GM23248 (cell line): ENCODE measurements around the gene LUM.

Experiments used
- EZH2 ChIP-seq: fragments of 200-600 bp; sonication (generic); IDR thresholded peaks from 2 replicates; pipeline ENCODE4 v1.6.1; 2018; ENCODE audit warnings: antibody characterized with exemption, mild to moderate bottlenecking; ENCODE audit not compliant: insufficient read depth, poor library complexity, severe bottlenecking
- EZH2phosphoT487 ChIP-seq: fragments of 200-600 bp; sonication (generic); IDR thresholded peaks from 2 replicates; pipeline ENCODE4 v1.6.1; 2018; ENCODE audit warnings: antibody characterized with exemption, moderate library complexity, mild to moderate bottlenecking, low read depth; ENCODE audit not compliant: insufficient read depth

DNA sequence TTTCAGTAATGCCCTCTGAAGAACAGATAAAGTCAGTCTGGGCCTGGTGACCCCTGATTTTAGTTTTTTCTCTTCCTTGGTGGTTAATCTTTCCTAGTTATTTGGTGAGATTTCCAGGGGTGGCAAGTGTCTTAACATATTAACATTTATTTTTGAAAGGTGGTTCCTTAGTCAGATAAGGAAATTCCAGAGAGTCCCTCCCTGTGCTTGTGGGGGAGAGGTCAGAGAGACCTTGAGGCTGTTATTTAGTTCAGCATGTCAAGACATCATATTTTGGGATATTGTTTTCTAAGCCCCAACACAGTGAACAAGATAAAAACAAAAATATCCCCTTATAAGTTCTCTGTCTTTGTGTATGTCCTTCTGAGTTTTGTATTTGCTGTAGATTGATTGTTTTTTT is 9.5 kb upstream of the LUM start:
- TF ChIP-seq EZH2phosphoT487, result no peak
- TF ChIP-seq EZH2, result no peak
